Activated naive CD8-positive, alpha-beta T cell treated with anti-CD3 and anti-CD28 coated beads, Interleukin-2, amount 50 U/mL, for 16 hours (primary cell): ENCODE data around the gene UNC5B.
"Not testable (repeated sequence)": the region's sequence is repeated elsewhere in the genome, so short reads cannot be mapped to it uniquely, and the experiment has no call there.

Source experiments
- DNase-seq: peaks from one replicate; pipeline ENCODE4 v3.0.0-alpha.2; 2020; ENCODE audit warnings: low read depth, low spot score

Gene UNC5B

DNA sequence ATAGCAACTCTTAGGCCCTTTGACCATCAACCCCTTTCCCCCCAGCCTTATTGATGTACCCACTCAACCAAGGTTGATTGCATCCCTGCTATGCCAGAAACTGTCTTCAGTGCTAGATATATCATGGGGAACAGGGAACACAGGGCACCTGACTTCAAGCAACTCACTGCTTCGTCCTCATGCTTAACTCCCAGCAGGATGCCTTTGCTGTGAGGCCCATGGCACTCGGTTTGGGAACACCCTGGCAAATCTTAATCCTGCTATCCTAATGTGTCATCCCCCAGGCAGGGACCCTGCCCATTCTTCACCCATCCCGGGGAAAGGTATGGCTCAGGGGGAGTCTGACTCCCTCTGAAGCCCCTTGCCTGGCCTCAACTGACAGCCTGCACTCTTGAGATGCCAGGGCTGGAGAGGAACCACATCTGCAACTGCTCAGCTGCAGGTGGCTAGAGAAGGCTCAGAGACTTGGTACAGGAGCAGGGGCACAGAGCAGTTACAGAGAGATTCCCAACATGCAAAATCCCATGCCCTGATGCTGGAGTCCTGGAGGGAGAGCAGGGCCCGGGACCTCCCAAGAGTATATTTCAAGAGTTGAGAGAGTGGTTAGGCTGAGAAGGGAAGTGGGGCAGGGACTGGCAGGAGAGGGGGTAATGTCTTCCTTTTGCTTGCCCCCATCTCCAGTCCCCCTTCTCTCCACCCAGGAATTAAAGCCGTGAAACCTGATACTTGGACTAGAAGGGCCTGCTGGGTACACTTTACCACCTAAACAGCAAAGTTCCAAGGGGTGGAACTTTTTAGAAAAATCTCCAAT, 2.4 kb upstream of the UNC5B start:
- no peak for DNase-seq

DNA sequence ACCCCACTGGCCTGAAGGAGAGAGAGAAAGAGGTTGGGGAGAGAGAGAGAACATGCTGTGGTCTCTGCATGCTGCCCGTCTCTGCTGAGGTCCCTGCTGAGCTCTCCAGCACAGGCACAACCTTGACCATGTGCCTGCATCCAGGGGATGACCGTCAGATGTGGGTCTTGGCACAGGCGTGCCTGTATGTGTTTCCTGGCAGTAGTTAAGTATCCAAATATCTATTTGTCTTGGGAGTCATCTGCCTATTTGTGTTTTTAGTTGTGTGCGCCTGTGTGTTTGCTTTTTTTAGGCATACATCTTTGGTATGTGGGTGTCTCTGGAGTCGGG, 1.9 kb upstream of the UNC5B start:
- no peak for DNase-seq

DNA sequence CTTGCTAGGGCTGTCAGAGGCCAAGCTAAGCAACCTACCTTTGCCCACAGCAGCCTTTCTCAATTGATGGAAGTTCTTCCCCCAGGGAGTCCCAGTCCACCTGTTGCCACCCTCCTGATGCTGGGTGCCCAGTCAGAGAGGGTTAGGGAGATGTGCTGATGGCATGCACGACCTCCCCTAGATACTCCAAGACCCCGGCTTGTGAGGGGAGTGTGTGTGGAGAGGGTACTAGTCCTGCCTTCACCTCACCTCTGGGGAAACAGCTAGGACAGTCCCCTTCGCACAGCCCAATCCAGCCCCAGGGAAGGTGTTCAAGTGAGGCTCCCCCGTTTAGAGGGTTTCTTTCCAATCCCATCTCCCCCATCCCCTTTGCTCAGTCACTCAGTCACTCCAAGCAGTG, 1.3 kb upstream of the UNC5B start:
- DNase-seq = no peak

DNA sequence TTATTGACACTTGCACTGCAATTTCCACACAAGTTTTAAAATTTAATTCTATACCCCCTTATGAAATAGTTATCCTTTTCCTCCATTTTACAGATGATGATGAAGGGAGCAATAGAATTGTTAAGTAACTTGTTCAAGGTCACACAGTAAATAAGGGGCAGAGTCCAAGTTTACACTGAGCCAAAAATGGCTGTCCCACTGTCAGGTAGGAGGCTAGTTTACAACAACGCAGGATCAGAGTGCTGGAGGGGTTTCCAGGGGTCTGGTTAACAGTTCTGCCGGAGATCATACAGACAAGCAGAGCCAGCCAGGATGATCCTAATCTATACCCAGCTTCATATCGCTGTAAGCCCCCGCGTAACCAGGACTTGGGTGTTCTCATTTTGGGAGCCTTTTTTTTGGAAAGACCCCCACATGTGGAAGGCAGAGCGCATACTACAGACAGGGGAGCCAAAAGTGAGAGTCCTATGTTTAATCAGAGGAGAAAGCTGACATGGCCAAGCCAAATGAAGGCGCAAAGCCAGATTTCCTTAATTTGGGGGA, 524 bp upstream of the UNC5B start:
- no peak for DNase-seq

DNA sequence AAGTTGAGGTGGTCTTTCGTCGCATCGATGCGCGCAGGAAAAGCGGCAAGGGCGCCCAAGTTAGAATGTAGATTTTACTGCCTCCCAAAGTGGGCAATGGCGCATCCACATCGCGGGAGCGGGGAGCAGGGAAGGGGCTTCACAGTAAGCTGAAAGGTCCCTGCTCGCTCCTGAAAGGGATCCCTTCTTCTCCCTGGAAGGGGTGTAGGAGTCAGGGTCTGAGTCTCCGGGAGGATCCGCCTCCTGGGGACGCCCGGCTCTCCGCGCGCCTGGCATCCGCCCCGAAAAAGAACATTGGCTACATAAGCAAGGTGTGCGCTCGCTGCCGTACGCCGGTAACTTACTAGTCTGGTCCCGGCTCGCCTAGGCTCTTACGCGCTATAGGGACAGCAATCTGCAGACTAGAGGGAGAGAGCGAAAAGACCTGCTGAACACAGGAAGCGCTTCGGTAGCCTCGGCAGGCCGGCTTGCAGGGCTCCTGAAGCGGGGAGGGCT, 804 bp downstream of the UNC5B start:
- no peak for DNase-seq

DNA sequence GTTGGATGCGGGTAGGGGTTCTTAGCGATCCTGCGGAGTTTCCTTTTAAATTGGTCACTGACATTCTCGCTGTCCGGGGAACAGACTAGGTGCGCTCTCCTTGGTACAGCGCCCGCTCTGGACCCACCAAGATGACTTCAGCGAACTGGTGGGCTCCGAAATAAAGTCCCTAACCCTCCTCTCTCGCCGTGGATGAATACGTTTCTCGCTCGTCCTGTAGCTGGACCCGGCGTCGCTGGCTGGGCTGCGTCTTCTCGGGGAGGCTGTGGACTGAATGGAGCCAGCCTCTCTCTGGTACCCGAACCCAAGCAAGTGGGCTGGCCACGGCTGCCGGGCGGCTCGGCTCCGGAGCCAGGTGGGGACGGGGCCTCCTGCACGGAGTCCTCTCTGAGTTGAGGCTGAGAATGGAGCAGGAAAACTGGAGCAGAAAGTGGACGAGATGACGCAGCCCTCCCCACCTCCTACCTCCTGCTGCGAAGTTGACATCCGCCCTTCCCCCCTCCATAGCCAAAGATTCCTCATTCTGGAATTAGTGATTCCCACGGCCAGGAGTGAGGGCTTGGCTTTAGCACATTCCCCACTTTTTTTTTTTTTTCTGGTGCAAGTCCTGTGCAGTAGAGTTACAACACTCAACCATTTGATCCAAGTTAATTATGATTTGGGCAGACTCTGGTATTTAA, 1.5 kb downstream of the UNC5B start:
- no peak for DNase-seq

DNA sequence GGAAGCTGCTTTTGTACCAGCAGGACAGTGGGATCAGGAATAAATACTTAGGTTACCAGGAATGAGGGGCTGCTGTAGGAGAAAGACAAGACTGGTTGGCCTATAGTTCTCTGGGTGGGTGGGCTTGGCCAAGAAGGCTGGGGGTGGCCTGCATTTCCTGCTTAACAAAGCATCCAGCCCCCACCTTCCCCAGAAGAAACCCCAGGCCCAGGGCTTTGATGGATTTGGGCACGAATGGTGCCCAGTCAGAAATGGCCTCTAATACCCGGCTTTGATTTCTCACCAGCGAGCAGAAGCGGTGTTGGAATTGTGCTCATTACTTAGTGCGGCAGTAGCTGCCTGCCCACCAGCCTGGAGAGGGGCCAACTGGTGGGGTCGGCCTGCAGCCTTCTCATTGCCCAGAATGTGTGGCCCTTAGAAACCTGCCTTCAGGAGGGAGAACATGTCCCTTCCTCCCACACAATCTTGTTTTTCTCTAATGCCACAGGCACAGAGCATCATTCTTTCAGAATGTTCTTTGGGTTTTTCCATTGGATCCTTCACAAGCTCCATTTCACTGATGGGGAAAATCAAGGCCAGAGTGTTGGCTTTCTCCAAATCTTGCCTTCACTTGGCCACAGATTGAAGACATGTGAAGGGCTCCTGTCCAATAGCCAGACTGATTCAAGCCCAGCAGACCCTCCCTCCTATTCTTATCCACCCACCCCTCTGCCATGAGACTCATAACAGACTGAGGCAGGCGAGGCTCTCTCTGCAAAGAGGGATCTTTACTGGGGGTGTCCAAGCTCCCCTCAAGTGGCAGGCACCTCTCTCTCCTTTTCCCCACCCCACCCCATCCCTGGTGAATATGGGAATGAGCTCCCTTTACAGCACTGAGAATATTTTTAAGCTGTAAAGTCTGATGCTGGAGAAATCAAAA, 2.5 kb downstream of the UNC5B start:
- no peak for DNase-seq

DNA sequence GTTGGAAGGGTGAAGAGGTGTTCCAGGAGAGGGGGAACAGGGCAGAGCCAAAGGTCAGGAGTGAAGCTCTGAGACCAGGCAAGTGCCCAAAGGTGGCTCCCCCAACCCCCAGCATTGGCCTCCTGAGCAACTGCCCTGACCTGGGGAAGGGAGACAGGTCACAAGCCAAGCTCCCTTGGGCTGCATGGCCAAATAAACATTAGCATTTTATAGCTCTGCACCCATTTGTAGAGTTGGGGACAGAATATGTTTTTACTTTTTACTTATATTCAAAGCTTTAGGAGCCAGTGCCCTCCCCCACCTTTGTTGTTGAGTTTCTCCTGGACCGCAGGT, 4.0 kb downstream of the UNC5B start:
- DNase-seq = no peak

DNA sequence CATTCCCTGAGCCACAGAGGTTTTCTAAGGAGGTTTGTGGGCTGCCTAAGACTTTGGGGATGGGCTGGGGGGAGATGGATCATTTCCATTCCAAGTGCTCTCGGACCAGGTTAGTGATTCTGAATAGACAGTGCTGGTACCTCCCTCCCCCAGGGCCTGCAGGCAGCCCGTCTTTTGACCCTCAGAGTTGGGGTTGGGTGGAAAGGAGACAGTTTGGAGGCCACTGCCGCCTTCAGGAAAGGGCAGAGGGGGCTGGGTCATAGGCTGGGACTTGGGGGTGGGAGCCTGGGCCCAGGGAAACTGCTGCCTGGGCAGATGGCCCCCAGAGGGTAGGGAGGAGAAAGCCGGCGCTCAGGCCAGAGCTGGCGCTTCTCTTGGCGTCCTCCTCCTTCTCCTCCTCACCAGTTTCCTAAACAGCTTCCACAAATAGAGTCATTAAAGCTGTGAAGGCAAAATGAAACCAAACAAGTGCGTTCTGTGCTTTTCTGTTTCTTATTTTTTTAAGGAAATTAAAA, 4.4 kb downstream of the UNC5B start:
- DNase-seq = no peak

DNA sequence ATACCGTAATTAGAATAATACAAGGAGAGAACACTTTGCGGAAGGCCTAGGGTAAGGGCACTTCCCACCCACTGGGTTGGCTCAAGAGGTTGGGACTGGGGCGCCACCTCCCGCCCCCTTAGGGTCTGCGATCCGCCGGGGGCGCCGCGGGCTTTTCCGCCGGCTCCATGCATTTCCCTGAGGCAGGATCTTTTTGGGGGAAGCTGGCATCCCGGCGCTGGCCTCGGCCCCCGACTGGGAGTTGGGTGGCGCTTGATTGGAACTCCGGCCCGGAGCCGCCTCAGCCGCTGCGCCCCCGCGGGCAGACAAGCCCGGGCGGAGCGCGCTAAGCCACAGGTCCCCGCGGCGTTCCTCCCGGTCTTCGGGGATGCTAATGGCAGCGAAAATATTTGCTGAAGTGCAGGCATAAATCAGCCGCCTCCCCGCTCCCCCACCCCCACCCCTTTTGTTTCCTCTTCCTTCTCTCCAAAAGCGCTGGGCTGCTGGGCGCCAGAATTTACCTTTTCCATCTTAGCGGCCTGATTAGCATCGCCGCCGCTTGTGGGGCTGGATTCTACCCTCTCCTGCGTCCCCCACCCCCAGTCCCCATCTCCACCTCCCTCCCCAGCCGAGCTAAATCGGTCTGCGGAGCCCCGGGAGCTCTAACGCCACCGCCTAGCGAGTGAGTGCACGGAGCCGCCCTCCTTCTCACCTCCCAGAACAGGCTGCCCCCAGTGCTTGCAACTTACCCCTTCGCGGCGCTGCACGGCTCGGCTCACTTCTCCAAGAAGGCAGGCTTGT, 5.1 kb downstream of the UNC5B start:
- no peak for DNase-seq

DNA sequence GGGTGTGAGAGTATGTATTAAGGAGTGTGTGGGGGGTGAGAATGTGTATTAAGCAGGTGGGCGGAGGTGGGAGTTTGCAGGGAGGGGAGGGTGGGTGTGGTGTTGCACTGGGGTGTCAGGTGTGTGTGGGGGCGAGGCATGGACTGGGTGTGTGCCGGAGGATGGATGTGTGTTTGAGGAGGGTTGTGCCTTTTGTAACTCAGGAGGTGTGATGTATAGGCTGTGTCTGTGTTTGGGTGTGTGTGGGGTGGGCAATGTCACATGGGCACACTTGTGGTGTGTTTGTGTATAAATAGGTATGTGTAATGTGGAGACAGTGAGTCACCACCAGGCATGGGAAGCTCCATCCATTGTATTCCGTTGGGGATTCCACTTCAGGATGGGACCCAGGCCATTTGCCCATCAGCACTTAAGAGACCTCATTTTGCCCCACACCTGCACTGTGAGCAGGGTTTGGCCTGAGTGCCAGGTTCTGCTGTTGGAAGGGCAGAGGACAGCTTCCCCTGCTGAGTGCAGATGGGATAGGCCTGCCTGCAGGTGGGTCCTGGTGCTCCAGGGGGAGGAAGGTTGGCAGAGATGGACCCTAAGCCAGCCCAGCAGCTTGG, 5.8 kb downstream of the UNC5B start:
- DNase-seq = no peak

DNA sequence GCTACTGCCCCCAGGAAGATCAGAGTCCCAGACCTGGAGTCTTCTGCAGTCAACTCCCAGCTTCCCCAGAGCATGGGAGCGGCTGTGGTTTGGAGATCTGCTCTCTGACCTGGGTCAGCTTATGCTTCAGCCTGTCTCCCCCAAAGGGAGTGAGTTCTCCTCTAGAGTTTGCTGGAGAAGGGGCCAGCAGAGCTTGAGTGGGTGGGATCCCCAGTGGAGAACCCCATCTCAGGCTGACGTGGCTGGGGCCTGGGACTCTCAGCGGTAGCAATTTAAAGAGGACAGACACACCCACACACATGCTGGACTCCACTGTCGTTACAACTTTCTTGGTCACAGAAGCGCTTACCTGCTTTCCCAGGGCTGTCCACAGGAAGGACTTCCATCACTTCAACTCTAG, 6.3 kb downstream of the UNC5B start:
- no peak for DNase-seq

DNA sequence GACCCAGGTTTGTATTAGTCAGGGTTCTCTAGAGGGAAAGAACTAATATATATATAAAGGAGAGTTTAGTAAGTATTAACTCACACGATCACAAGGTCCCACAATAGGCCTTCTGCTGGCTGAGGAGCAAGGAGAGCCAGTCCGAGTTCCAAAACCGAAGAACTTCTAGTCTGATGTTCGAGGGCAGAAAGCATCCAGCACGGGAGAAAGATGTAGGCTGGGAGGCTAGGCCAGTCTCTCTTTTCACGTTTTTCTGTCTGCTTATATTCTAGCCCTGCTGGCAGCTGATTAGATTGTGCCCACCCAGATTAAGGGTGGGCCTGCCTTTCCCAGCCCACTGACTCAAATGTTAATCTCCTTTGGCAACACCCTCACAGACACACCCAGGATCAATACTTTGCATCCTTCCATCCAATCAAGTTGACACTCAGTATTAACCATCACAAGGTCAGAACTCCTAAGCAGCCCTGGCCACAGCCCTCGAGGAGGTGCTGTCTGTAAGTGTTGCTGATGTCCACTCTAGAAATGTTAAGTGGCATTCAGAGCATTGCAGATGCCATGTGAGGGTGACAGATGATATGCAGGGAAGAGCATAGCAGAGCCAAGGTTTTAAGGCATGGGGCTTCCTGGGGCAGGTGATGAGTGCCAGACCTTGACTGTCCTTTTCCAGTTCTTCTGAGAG, 7.0 kb downstream of the UNC5B start:
- not testable (repeated sequence) for DNase-seq

DNA sequence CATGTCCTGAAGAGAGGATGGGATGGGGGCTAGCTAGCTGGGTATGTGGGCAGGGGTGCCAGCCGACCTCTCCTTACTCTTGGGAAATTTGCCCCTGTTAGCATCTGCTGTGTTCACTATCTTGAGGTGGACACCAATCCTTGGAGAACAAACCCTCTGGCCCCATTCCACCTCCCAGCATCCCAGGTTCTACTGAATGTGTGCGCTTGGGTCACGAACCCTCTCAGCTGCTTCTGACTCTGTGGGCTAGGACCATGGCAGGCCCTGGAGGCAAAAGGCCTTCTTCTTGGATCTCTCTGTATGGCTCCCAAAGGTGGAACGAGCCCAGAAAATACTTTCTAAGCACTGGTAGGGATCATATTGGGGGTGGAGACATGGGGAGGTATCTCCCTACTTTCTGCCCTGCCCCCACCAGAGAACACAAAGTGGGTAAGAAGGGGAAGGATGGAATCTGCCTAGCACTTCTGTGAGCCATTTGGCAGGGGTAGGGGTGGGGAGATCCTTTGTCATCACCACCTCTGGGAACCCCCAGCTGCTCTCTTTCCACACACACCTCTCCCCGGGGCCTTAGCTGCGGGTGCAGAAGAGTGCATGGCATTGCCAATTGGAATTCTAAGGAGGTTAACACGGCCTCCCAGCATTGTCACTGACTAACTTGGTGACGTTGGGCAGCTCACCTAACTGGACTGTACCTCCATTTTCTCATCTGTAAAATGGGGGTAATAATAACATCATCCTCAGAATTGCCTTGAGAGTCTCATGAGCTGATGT, 7.7 kb downstream of the UNC5B start:
- no peak for DNase-seq

DNA sequence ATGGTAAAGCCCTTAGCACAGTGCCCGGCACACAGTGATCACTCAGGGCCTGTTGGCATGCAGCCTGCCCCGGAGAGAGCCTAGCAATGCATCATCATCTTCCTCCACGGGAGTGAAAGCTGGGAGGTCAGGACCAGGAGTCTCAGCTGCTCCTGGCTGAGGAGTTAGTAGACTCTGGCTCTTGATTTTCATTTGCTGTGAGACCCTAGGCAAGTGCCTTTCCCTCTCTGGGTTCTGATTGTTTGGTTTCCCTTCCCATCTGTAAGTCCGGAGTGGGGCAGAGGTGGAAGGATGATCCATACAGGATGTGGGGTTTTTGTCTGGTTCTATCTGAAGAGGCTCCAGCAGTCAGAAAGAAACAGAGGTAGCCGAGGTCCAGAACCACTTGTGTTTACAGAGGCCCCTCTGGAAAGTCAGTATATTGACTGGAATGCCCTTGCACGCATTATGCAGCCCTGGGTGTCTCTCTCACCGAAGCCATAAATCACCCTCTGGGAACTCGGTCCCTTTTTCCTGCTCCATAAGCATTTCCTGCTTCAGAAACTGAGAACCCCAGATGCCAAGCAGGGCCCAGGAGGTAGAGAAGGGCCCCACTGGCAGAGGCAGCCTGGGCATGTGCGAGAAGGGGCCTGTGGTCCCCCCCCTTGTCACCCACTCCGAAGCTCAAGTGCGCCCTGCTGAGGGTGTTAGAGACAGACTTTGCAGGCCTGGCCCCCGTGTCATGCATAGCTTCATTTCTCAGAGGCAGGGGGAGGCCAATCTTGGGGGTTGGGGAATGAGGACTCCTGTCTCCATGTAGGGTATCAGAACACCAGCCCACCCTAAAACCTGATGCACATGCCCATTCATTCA, 8.5 kb downstream of the UNC5B start:
- DNase-seq = no peak

DNA sequence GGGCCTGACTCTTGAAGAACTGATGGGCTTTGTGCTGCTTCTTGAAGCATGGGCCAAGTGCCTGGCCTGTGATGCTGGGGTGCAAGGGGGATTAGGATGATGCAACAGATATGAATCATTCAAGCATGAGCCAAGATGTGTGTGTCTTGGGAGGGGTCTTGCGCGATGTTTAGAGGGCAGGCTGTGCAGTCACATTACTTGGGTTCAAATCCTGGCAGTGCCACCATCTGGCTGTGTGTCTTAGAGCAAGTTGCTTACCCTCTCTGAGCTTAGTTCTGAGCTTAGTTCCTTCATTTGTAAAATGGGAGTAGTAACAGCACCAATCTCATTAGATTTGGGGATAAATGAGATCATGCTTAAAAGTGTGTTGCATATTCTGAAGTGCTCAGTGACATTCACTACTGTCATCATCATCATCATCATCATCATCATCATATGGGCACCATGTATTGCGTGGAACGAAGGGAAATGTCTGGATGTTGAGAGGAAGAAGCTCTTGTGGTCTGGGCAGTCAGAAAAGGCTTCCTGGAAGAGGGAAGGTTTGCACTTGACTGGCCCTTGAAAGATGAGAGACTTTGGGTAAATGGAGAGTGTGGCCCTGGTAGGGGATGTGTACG, 9.3 kb downstream of the UNC5B start:
- no peak for DNase-seq

DNA sequence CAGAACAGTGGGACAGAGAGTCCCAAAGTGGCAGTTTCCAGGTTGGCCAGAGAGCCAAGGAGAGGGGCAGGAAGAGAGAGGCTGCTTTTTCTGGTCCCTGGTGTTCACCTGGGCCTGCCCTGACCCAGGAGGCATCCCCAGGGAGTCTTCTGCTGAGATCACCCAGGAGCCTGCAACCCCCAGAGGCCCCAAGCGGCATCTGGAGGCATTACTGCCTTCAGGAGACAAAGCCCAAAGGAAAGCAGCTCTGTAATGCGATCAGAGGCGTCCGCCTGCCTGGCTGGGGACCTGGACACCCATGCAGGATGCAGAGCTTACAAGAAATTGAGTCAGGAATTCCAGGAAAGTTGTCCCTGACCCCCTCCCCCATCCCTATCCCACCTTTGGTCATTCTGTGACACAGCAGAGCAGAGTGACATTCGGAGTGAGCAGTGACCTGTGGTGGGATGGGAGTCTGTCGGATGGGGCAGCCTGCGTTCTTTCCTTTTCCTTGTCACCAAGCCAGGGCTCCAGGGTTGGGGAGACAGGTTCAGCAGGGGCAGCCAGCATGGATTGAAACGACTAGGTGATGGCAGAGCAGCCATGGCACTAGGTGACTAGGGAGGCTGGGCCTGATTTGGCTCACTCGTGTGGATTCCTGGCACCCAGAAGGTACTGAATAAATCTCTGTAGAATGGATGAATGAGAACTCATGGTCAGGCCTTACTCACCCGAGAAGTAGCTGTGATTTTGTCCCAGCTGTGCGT, 10.4 kb downstream of the UNC5B start:
- DNase-seq = no peak
